Sigmoid colon (tissue), 7 donors: ENCODE results near the gene UBE2E1. TPM values are rescaled to one million over a fixed set of nuclear protein-coding genes. Genes with fewer than 3 reads are reported as not detected.

ENCODE experiments used
- DNase-seq: peaks from one replicate; pipeline ENCODE4 v3.0.0-alpha.2; 2019
- H3K27ac ChIP-seq, 4 donors: fragments of 200-600 bp; sonication (generic); one replicate each; pipeline ENCODE4 v1.5.1; 2016 to 2019; ENCODE audit warnings: mild to moderate bottlenecking in 1 of 4
- H3K27me3 ChIP-seq, 3 donors: fragments of 200-600 bp; sonication (generic); one replicate each; pipeline ENCODE4 v1.5.1; 2019; ENCODE audit warnings: mild to moderate bottlenecking in 1 of 3
- H3K36me3 ChIP-seq, 4 donors: fragments of 200-600 bp; sonication (generic); one replicate each; pipeline ENCODE4 v1.5.1; 2016 to 2019
- H3K4me1 ChIP-seq, 4 donors: fragments of 200-600 bp; sonication (generic); one replicate each; pipeline ENCODE4 v1.5.1; 2017 to 2019
- H3K4me3 ChIP-seq, 4 donors: fragments of 200-600 bp; sonication (generic); one replicate each; pipeline ENCODE4 v1.5.1; 2017 to 2019; ENCODE audit warnings: mild to moderate bottlenecking in 2 of 4, moderate library complexity in 1 of 4
- H3K9me3 ChIP-seq, 4 donors: fragments of 200-600 bp in 3 of 4; sonication (generic) in 3 of 4; one replicate each; pipeline versions ENCODE4 v1.5.1 to v1.6.1; 2013 to 2019
- EP300 ChIP-seq, 4 donors: sonication (generic); formaldehyde crosslinking; IDR thresholded peaks; one replicate each; pipeline ENCODE4 v1.6.1; 2017; ENCODE audit warnings: antibody characterized with exemption in 4 of 4
- POLR2A ChIP-seq, 2 donors: fragments of 450-650 bp; IDR thresholded peaks; one replicate each; pipeline ENCODE4 v1.6.1; 2016; ENCODE audit warnings: antibody characterized with exemption in 2 of 2, mild to moderate bottlenecking in 2 of 2, moderate library complexity in 2 of 2
- POLR2AphosphoS5 ChIP-seq, 4 donors: sonication (generic); formaldehyde crosslinking; IDR thresholded peaks; one replicate each; pipeline ENCODE4 v1.6.1; 2017; ENCODE audit warnings: antibody characterized with exemption in 4 of 4
- WGBS, 2 donors: extraction: QIAGEN DNeasy Blood & Tissue Kit; methylation state at CpG; one replicate each; pipeline ENCODE4 v1.1.7; 2013; 5-methylcytosine and 5-hydroxymethylcytosine counted together
- intact Hi-C: fragments of 100-400 bp; cut with DNase I; formaldehyde crosslinking; loops from one replicate; pipeline ENCODE4 v1.15.1; 2023
- polyA plus RNA-seq, 3 donors: library from polyadenylated mRNA; stranded (reverse); fragments of 200-250 nt; gene quantifications; one replicate each; pipeline ENCODE4 v1.2.3, GENCODE V29; 2013
- total RNA-seq, 4 donors: library from RNA; depleted of rRNA; stranded (reverse); fragments of >200 nt; gene quantifications; one replicate each; pipeline ENCODE4 v1.1.0, GENCODE V29; 2016
- TF ChIP-seq, protein P1 (sequence below), 4 experiments: fragments of 450-650 bp in 3 of 4; fragments of 200-600 bp in 1 of 4; IDR thresholded peaks; one replicate each; pipeline ENCODE4 v1.5.1; 2016 to 2019; ENCODE audit warnings: antibody characterized with exemption in 4 of 4, mild to moderate bottlenecking in 3 of 4, moderate library complexity in 2 of 4
- donor health status: healthy with polysubstance abuse.
- donor health status: Bipolar disorder and iron deficiency.
- donor health status: healthy.

UBE2E1 gene
- total RNA-seq (100 to 1,000 TPM in 2 of 4 donors, 10 to 100 TPM in 2; 61.4 to 145 (median 104) TPM), polyA plus RNA-seq (100 to 1,000 TPM in 1 of 3 donors, 10 to 100 TPM in 2; 78.7 to 108 (median 95.3) TPM)

DNA sequence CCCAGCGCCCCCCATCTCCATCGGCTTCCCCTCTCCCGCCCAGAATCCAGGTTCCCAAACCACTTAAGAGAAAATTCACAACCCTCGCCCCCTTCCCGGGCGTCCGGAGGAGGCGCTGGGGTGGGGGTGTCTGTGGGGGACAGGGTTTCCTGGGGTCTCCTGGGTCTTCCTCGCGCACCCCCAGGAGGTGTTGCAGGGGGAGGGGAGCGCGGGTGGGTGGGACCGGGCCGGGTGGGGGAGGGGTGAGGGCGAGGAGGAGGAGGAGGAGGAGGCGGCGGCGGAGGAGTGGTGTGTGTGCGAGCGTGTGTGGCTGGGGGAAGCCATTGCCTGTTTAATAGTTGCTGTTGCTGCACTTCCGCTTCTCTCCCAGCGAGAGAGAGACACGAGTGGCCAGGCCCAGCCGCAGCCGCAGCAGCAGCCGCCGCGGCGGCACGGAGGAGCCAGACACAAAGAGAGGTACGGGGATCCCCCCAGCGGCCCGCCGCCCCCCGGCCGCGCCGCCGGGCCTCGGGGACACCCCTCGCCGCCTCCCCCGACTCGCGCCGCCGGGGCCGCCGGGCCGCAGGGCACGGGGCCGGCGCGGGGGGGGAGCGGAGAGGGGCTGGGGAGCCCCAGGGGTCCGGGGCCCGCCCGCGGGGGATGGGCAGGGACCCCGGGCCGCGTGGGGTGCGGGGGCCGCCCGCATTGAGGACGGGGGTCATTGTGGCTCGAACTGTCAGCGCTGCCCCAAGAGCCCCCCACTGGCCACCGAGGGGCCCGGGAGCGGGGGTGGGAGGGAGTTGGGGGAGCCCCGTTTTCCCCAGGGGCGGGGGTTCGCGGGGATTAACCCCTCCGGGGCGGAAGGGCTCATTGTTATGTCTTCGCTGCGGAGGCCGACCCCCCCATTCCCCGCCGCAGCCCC, at the start of gene UBE2E1:
Gene UBE2E1, plus strand, starts transcription at position 323 of the 901 bp plus-strand sequence. CDS start 1,315 bp downstream, outside the sequence.
- Histone ChIP-seq H3K4me3 (peak within 1 kb of the TSS; percentile 77 to 99 (median 94)), H3K4me1 (peaks cover 0 to 30% (median 19%) of the 10 kb centered on the region in 4 donors), H3K27ac (peak within 1 kb of the TSS; percentile 92 to 96 (median 94)), H3K36me3 (no peaks in the 10 kb centered on the region), H3K27me3 (no peaks in the 10 kb centered on the region), H3K9me3 (no peaks in the 10 kb centered on the region)
- DNase-seq = peak; percentile 87
- peak in 3 of 4 donors; percentile 39 to 65 (median 65) for TF ChIP-seq POLR2AphosphoS5 (IDR thresholded peaks at IDR 0.05)
- TF ChIP-seq, protein P1, sequence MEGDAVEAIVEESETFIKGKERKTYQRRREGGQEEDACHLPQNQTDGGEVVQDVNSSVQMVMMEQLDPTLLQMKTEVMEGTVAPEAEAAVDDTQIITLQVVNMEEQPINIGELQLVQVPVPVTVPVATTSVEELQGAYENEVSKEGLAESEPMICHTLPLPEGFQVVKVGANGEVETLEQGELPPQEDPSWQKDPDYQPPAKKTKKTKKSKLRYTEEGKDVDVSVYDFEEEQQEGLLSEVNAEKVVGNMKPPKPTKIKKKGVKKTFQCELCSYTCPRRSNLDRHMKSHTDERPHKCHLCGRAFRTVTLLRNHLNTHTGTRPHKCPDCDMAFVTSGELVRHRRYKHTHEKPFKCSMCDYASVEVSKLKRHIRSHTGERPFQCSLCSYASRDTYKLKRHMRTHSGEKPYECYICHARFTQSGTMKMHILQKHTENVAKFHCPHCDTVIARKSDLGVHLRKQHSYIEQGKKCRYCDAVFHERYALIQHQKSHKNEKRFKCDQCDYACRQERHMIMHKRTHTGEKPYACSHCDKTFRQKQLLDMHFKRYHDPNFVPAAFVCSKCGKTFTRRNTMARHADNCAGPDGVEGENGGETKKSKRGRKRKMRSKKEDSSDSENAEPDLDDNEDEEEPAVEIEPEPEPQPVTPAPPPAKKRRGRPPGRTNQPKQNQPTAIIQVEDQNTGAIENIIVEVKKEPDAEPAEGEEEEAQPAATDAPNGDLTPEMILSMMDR (IDR thresholded peaks at IDR 0.05) = no peak
- WGBS, 2 donors = 1% methylated on average over 82 of the region's 82 CpGs
- intact Hi-C loops = loop anchor here (2.0 to 5.0 kb wide), 4 partner anchors 61 to 603 kb away; partner anchors contain the start of genes NR1D2 and UBE2E2

DNA sequence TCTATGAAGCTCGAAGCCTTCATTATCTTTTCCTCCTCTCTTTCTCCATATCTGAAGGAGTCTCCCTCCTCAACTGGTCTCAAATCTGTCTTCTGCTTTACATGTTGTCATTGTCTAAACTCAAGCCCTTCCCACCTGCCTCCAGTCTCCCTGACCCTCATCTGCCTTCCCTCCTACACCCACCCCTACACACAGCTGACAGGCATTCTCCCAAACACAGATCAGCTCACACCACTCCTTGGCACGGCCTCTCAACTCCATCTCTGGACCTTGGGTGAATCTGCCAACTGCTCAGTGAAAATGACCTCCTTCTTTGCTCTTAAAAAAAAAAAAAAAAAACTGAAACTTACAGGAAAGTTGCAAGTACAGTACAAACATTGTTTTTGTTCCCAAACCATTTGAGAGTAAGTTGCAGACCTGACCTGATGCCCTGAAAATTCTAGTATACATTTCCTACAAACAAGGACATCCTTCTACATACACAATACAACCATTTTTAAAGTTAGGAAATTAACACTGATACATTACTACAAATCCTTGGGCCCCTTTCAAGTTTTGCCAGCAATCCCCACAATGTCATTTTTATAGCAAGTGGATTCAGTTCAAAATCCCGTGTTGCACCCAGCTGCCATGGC, 49.4 kb upstream of the UBE2E1 start:
- Histone ChIP-seq H3K4me3 (no peak overlapping the region), H3K9me3 (no peaks in the 10 kb centered on the region), H3K27me3 (no peaks in the 10 kb centered on the region), H3K36me3 (no peaks in the 10 kb centered on the region), H3K27ac (no peak overlapping the region), H3K4me1 (peaks cover 0 to 18% (median 5%) of the 10 kb centered on the region in 4 donors)
- TF ChIP-seq, protein P1 (IDR thresholded peaks at IDR 0.05) = no peak
- no peak for TF ChIP-seq POLR2A (IDR thresholded peaks at IDR 0.05)
- TF ChIP-seq EP300 (IDR thresholded peaks at IDR 0.05) = no peak
- TF ChIP-seq POLR2AphosphoS5 (IDR thresholded peaks at IDR 0.05) = no peak
- WGBS, 2 donors = 82 to 84% methylated on average over 3 of the region's 3 CpGs
- intact Hi-C loops = no loop called here
- DNase-seq = no peak

DNA sequence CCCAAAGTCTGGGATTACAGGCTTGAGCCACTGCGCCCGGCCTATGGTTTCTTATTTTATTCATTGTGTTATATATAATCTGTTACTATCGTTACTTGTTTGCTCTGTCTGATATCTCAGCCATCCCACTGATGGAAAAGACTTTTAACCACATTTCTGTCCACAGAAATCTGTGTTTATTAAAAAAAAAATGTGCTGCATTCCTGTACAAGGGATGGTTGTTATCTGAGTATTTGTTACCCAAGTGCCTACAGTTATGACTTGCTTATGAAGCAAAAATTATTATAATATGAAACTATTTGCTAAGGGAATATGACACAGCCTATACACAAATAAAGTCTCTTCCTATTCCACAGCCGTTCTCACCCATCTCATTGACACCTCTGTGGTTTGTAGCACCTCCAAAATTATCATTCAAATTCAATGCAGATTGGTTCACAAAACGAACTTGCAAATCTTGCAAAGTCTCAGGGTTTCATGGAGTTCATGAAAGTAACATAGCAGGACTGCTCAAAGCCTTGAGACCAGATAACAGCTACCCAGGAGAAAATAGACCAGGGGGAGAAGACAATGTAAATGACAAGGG, 47.4 kb upstream of the UBE2E1 start:
- WGBS, 2 donors = 86% methylated on average over 5 of the region's 5 CpGs
- intact Hi-C loops = no loop called here
- no peaks in the 10 kb centered on the region for H3K9me3 ChIP-seq
- TF ChIP-seq EP300 (IDR thresholded peaks at IDR 0.05) (no peak), POLR2AphosphoS5 (IDR thresholded peaks at IDR 0.05) (no peak), POLR2A (IDR thresholded peaks at IDR 0.05) (no peak)
- peaks cover 0 to 24% (median 7%) of the 10 kb centered on the region in 4 donors for H3K4me1 ChIP-seq
- H3K27ac ChIP-seq = no peak overlapping the region
- DNase-seq = no peak
- no peak overlapping the region for H3K4me3 ChIP-seq
- no peaks in the 10 kb centered on the region for H3K36me3 ChIP-seq
- H3K27me3 ChIP-seq = no peaks in the 10 kb centered on the region

DNA sequence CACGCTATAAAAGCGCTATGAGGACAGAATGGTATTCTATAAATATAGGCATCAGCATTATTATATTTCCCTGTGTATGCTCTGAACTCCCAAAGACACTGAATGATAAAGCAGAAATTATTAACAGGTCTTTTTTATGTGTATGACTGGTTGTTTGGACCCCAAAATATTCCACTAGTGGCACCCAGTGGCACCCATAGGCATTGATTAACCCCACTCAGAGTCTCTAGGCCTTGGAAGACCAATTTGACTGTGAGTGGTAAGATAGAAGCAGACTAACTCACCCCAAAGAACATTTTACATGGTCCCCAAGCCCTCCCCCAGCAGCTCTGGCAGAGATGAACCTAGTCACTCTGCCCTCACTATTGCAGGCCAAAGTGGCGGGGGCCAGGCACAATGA, 45.4 kb upstream of the UBE2E1 start:
- no peak for DNase-seq
- no peaks in the 10 kb centered on the region for H3K36me3 ChIP-seq
- no peak overlapping the region for H3K4me3 ChIP-seq
- H3K27me3 ChIP-seq = no peaks in the 10 kb centered on the region
- intact Hi-C loops = no loop called here
- peaks cover 0 to 28% (median 8%) of the 10 kb centered on the region in 4 donors for H3K4me1 ChIP-seq
- H3K9me3 ChIP-seq = no peaks in the 10 kb centered on the region
- H3K27ac ChIP-seq = no peak overlapping the region
- WGBS, 2 donors = 94 to 97% methylated on average over 3 of the region's 3 CpGs
- TF ChIP-seq, protein P1 (IDR thresholded peaks at IDR 0.05) = no peak
- TF ChIP-seq EP300 (IDR thresholded peaks at IDR 0.05) = no peak
- TF ChIP-seq POLR2AphosphoS5 (IDR thresholded peaks at IDR 0.05) = no peak
- no peak for TF ChIP-seq POLR2A (IDR thresholded peaks at IDR 0.05)
